ENCODE results near the gene CMC1.
A peak's percentile ranks its signal among the peaks of the same experiment; 100 is the strongest.
"Not testable (repeated sequence)": the region's sequence is repeated elsewhere in the genome, so short reads cannot be mapped to it uniquely, and the experiment has no call there.

The CMC1 gene, protein sequence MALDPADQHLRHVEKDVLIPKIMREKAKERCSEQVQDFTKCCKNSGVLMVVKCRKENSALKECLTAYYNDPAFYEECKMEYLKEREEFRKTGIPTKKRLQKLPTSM

DNA sequence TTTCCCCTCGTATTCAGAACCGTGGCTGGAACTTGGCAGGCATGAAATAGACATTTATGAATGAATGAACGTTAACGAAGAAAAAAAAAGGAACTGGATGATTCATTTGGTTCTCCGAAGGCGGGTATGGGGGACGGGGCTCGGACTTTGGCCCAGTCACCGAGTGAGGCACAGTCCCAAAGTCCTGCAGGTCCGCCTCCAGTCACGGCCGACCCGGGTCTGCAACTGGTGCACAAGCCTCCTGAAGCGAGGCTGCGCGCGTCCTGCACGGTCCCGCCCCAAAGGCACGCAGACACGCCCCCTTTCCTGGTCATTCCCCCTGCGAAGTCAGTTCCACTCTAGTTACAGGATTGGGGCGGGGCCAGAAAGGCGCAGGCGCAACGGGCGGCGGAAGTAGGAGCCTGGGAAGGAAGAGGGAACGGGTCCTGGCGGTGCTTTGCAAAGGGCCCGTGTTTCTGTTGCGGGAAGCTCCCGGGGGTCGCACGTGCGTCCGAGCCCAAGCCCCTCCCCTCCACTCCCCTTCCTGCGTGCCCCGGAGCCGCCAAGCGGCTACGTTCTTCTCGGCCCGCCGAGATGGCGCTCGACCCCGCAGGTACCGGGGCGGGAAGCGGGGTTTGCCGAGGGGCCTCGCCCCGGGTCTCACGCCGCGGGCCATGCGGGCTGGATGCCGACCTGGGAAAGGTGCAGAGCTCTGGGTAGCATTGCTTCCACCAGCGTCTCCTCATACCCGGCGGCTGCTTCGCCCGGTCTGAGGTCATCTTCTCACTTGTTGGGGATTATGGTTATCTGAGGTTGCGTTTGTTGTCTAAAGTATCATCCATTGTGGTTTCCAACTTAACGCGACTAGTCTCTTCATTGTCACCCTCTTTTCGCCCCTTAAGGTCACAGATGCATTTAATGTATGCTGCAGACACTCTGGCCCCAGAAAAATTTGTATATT is at the start of gene CMC1:
TSS of gene CMC1 (plus strand) at position 399 of the 940 bp plus-strand sequence. CDS start at position 574, 175 bp downstream.
- H3K36me3 ChIP-seq (ENCODE audit: control insufficient read depth in 2 of 2, insufficient read depth in 2 of 2, low read length in 2 of 2): no peaks in the 10 kb centered on the region
- H3K4me1 ChIP-seq (ENCODE audit: control insufficient read depth, insufficient read depth, low read length): peaks cover 7% of the 10 kb centered on the region
- no peaks in the 10 kb centered on the region for H3K27me3 ChIP-seq (ENCODE audit: control insufficient read depth in 1 of 2, insufficient read depth in 2 of 2, low read length in 2 of 2)
- no peaks in the 10 kb centered on the region for H3K9me3 ChIP-seq (ENCODE audit: control insufficient read depth in 2 of 2, low read length in 2 of 2)
- H3K9ac ChIP-seq (ENCODE audit: low read length in 2 of 2): peak within 1 kb of the TSS; percentile 84 to 94
- no peak within 1 kb of the TSS for H3K27ac ChIP-seq (ENCODE audit: low read length)
- peak within 1 kb of the TSS; percentile 89 to 98 for H3K4me3 ChIP-seq (ENCODE audit: low read length in 2 of 2)

GRCh38 chr3:28198161-28198560 is 43.3 kb upstream of the CMC1 start:
- no peaks in the 10 kb centered on the region for H3K27me3 ChIP-seq (ENCODE audit: control insufficient read depth in 1 of 2, insufficient read depth in 2 of 2, low read length in 2 of 2)
- H3K9ac ChIP-seq (ENCODE audit: low read length in 2 of 2): no peak overlapping the region
- no peak overlapping the region for H3K4me3 ChIP-seq (ENCODE audit: low read length in 2 of 2)
- no peak overlapping the region for H3K27ac ChIP-seq (ENCODE audit: low read length)
- H3K4me1 ChIP-seq (ENCODE audit: control insufficient read depth, insufficient read depth, low read length): no peaks in the 10 kb centered on the region
- H3K36me3 ChIP-seq (ENCODE audit: control insufficient read depth in 2 of 2, insufficient read depth in 2 of 2, low read length in 2 of 2): no peaks in the 10 kb centered on the region
- H3K9me3 ChIP-seq (ENCODE audit: control insufficient read depth in 2 of 2, low read length in 2 of 2): no peaks in the 10 kb centered on the region

- Histone ChIP-seq H3K36me3 (ENCODE audit: control insufficient read depth in 2 of 2, insufficient read depth in 2 of 2, low read length in 2 of 2) (no peaks in the 10 kb centered on the region), H3K4me3 (ENCODE audit: low read length in 2 of 2) (no peak overlapping the region), H3K4me1 (ENCODE audit: control insufficient read depth, insufficient read depth, low read length) (no peaks in the 10 kb centered on the region), H3K27me3 (ENCODE audit: control insufficient read depth in 1 of 2, insufficient read depth in 2 of 2, low read length in 2 of 2) (no peaks in the 10 kb centered on the region), H3K9me3 (ENCODE audit: control insufficient read depth in 2 of 2, low read length in 2 of 2) (no peaks in the 10 kb centered on the region), H3K27ac (ENCODE audit: low read length) (no peak overlapping the region), H3K9ac (ENCODE audit: low read length in 2 of 2) (no peak overlapping the region)
Measured at GRCh38 chr3:28198974-28199373, 42.4 kb upstream of the CMC1 start.

DNA sequence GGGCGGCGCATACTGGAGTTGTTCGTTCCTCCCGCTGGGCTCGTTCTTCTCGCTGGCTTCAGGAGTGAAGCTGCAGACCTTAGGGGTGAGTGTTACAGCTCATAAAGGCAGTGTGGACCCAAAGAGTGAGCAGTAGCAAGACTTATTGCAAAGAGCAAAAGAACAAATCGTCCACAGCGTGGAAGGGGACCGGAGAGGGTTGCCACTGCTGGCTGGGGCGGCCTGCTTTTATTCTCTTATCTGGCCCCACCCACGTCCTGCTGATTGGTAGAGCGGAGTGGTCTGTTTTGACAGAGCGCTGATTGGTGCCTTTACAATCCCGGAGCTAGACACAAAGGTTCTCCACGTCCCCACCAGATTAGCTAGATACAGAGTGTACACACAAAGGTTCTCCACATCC is 41.8 kb upstream of the CMC1 start:
- H3K4me1 ChIP-seq (ENCODE audit: control insufficient read depth, insufficient read depth, low read length); H3K9ac ChIP-seq (ENCODE audit: low read length in 2 of 2); H3K36me3 ChIP-seq (ENCODE audit: control insufficient read depth in 2 of 2, insufficient read depth in 2 of 2, low read length in 2 of 2); H3K9me3 ChIP-seq (ENCODE audit: control insufficient read depth in 2 of 2, low read length in 2 of 2); H3K27me3 ChIP-seq (ENCODE audit: control insufficient read depth in 1 of 2, insufficient read depth in 2 of 2, low read length in 2 of 2); H3K27ac ChIP-seq (ENCODE audit: low read length); H3K4me3 ChIP-seq (ENCODE audit: low read length in 2 of 2): not testable (repeated sequence)

DNA sequence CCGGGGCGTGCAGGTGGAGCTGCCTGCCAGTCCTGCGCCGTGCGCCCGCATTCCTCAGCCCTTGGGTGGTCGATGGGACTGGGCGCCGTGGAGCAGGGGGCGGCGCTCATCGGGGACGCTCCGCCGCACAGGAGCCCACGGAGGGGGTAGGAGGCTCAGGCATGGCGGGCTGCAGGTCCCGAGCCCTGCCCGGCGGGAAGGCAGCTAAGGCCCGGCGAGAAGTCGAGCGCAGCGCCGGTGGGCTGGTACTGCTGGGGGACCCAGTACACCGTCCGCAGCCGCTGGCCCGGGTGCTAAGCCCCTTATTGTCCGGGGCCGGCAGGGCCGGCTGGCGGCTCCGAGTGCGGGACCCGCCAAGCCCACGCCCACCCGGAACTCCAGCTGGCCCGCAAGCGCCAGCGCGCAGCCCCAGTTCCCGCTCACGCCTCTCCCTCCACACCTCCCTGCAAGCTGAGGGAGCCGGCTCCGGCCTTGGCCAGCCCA is 41.0 kb upstream of the CMC1 start:
- not testable (repeated sequence) for H3K27me3 ChIP-seq (ENCODE audit: control insufficient read depth in 1 of 2, insufficient read depth in 2 of 2, low read length in 2 of 2); H3K4me3 ChIP-seq (ENCODE audit: low read length in 2 of 2); H3K27ac ChIP-seq (ENCODE audit: low read length); H3K9me3 ChIP-seq (ENCODE audit: control insufficient read depth in 2 of 2, low read length in 2 of 2); H3K4me1 ChIP-seq (ENCODE audit: control insufficient read depth, insufficient read depth, low read length); H3K9ac ChIP-seq (ENCODE audit: low read length in 2 of 2); H3K36me3 ChIP-seq (ENCODE audit: control insufficient read depth in 2 of 2, insufficient read depth in 2 of 2, low read length in 2 of 2)

DNA sequence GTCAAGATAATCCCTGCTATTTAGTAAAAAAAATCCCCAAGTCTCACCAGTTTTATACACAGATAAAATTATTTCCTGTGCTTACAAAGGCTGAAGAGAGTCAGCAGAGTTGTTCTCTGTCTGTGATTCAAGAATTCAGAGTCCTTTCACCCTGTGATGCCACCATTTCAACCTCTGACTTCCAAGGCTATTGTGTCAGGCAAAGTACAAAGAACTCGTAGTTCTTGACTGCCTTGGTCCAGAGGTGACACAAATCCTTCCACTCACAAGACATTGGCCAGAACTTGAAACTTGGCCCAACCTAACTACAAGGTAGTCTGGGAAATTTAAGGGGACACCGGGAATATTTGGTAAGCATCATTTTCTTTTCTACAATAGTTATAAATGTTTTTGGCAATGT is 34.9 kb upstream of the CMC1 start:
- Histone ChIP-seq H3K9me3 (ENCODE audit: control insufficient read depth in 2 of 2, low read length in 2 of 2) (no peaks in the 10 kb centered on the region), H3K4me3 (ENCODE audit: low read length in 2 of 2) (no peak overlapping the region), H3K4me1 (ENCODE audit: control insufficient read depth, insufficient read depth, low read length) (no peaks in the 10 kb centered on the region), H3K27me3 (ENCODE audit: control insufficient read depth in 1 of 2, insufficient read depth in 2 of 2, low read length in 2 of 2) (no peaks in the 10 kb centered on the region), H3K36me3 (ENCODE audit: control insufficient read depth in 2 of 2, insufficient read depth in 2 of 2, low read length in 2 of 2) (no peaks in the 10 kb centered on the region), H3K9ac (ENCODE audit: low read length in 2 of 2) (no peak overlapping the region), H3K27ac (ENCODE audit: low read length) (no peak overlapping the region)

GRCh38 chr3:28207000-28207733 is 34.3 kb upstream of the CMC1 start:
- Histone ChIP-seq H3K4me3 (ENCODE audit: low read length in 2 of 2) (no peak overlapping the region), H3K9ac (ENCODE audit: low read length in 2 of 2) (no peak overlapping the region), H3K27ac (ENCODE audit: low read length) (no peak overlapping the region), H3K36me3 (ENCODE audit: control insufficient read depth in 2 of 2, insufficient read depth in 2 of 2, low read length in 2 of 2) (no peaks in the 10 kb centered on the region), H3K9me3 (ENCODE audit: control insufficient read depth in 2 of 2, low read length in 2 of 2) (no peaks in the 10 kb centered on the region), H3K4me1 (ENCODE audit: control insufficient read depth, insufficient read depth, low read length) (no peaks in the 10 kb centered on the region), H3K27me3 (ENCODE audit: control insufficient read depth in 1 of 2, insufficient read depth in 2 of 2, low read length in 2 of 2) (no peaks in the 10 kb centered on the region)

GRCh38 chr3:28210968-28211713 is 30.3 kb upstream of the CMC1 start:
- Histone ChIP-seq H3K27me3 (ENCODE audit: control insufficient read depth in 1 of 2, insufficient read depth in 2 of 2, low read length in 2 of 2) (no peaks in the 10 kb centered on the region), H3K4me3 (ENCODE audit: low read length in 2 of 2) (no peak overlapping the region), H3K9me3 (ENCODE audit: control insufficient read depth in 2 of 2, low read length in 2 of 2) (peaks cover 8 to 13% of the 10 kb centered on the region in 2 donors), H3K36me3 (ENCODE audit: control insufficient read depth in 2 of 2, insufficient read depth in 2 of 2, low read length in 2 of 2) (no peaks in the 10 kb centered on the region), H3K27ac (ENCODE audit: low read length) (no peak overlapping the region), H3K4me1 (ENCODE audit: control insufficient read depth, insufficient read depth, low read length) (no peaks in the 10 kb centered on the region), H3K9ac (ENCODE audit: low read length in 2 of 2) (no peak overlapping the region)

- no peak overlapping the region for H3K27ac ChIP-seq (ENCODE audit: low read length)
- H3K9ac ChIP-seq (ENCODE audit: low read length in 2 of 2): no peak overlapping the region
- no peaks in the 10 kb centered on the region for H3K36me3 ChIP-seq (ENCODE audit: control insufficient read depth in 2 of 2, insufficient read depth in 2 of 2, low read length in 2 of 2)
- H3K4me3 ChIP-seq (ENCODE audit: low read length in 2 of 2): no peak overlapping the region
- peaks cover 8 to 13% of the 10 kb centered on the region in 2 donors for H3K9me3 ChIP-seq (ENCODE audit: control insufficient read depth in 2 of 2, low read length in 2 of 2)
- H3K27me3 ChIP-seq (ENCODE audit: control insufficient read depth in 1 of 2, insufficient read depth in 2 of 2, low read length in 2 of 2): no peaks in the 10 kb centered on the region
- no peaks in the 10 kb centered on the region for H3K4me1 ChIP-seq (ENCODE audit: control insufficient read depth, insufficient read depth, low read length)
Measured at GRCh38 chr3:28212681-28213080, 28.7 kb upstream of the CMC1 start.

GRCh38 chr3:28215407-28215806 is 26.0 kb upstream of the CMC1 start:
- H3K27me3 ChIP-seq (ENCODE audit: control insufficient read depth in 1 of 2, insufficient read depth in 2 of 2, low read length in 2 of 2): no peaks in the 10 kb centered on the region
- no peak overlapping the region for H3K4me3 ChIP-seq (ENCODE audit: low read length in 2 of 2)
- H3K27ac ChIP-seq (ENCODE audit: low read length): no peak overlapping the region

More at GRCh38 chr3:28215407-28215806, 26.0 kb upstream of the CMC1 start:
- H3K36me3 ChIP-seq (ENCODE audit: control insufficient read depth in 2 of 2, insufficient read depth in 2 of 2, low read length in 2 of 2): no peaks in the 10 kb centered on the region
- H3K4me1 ChIP-seq (ENCODE audit: control insufficient read depth, insufficient read depth, low read length): no peaks in the 10 kb centered on the region
- H3K9me3 ChIP-seq (ENCODE audit: control insufficient read depth in 2 of 2, low read length in 2 of 2): peaks cover 8 to 13% of the 10 kb centered on the region in 2 donors
- no peak overlapping the region for H3K9ac ChIP-seq (ENCODE audit: low read length in 2 of 2)

Measured in stomach smooth muscle (tissue), 2 donors.